ENCODE data around the gene FOXI2.

The FOXI2 gene

DNA sequence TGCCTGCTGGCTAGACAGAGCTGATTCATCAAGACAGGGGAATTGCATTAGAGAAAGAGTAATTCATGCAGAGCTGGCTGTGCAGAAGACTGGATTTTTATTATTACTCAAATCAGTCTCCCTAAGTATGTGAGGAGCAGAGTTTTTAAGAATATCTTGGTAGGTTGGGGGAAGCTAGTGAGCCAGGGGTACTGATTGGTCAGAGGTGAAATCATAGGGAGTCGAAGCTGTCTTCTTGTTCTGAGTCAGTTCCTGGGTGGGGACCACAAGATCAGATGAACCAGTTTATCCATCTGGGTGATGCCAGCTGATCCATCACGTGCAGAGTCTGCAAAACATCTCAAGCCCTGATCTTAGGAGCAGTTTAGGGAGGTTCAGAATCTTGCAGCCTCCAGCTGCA is 39.8 kb downstream of the FOXI2 start:
- peaks cover 0 to 3% (median 0%) of the 10 kb centered on the region in 5 donors for H3K27me3 ChIP-seq (ENCODE audit: control insufficient read depth in 5 of 5, insufficient read depth in 4 of 5, low read length in 5 of 5)
- H3K36me3 ChIP-seq (ENCODE audit: control insufficient read depth in 5 of 5, insufficient read depth in 5 of 5, low read length in 5 of 5): no peaks in the 10 kb centered on the region
- H3K9ac ChIP-seq (ENCODE audit: low read length in 5 of 5): no peak overlapping the region
- no peak overlapping the region for H3K27ac ChIP-seq (ENCODE audit: low read depth, low read length)
- no peak overlapping the region for H3K4me3 ChIP-seq (ENCODE audit: low read depth in 1 of 5, low read length in 5 of 5)
- H3K4me1 ChIP-seq (ENCODE audit: control insufficient read depth in 5 of 5, insufficient read depth in 5 of 5, low read length in 5 of 5): peaks cover 0 to 13% (median 0%) of the 10 kb centered on the region in 5 donors
- no peaks in the 10 kb centered on the region for H3K9me3 ChIP-seq (ENCODE audit: control insufficient read depth in 5 of 5, low read length in 5 of 5)

DNA sequence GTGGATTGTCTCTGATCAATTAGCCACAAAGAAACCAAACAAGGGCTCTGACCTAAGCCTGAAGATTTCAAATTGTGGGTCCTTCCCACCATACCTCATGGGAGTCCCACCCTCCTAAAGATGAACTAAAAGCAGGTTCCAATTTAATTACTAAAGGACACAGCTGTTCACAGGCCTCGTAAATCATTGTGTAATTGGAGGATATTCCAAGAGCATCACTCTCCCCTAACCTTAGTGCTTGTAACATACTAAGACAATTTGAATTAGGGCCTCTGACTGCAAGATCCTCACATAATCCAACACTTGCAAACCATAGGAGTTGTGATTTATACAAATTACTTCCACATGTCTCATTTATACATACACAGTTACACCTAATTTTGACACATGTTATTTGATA is 44.4 kb downstream of the FOXI2 start:
- H3K4me3 ChIP-seq (ENCODE audit: low read depth in 1 of 5, low read length in 5 of 5): no peak overlapping the region
- peaks cover 0 to 9% (median 4%) of the 10 kb centered on the region in 5 donors for H3K9me3 ChIP-seq (ENCODE audit: control insufficient read depth in 5 of 5, low read length in 5 of 5)
- H3K9ac ChIP-seq (ENCODE audit: low read length in 5 of 5): no peak overlapping the region
- no peaks in the 10 kb centered on the region for H3K4me1 ChIP-seq (ENCODE audit: control insufficient read depth in 5 of 5, insufficient read depth in 5 of 5, low read length in 5 of 5)
- no peak overlapping the region for H3K27ac ChIP-seq (ENCODE audit: low read depth, low read length)
- H3K27me3 ChIP-seq (ENCODE audit: control insufficient read depth in 5 of 5, insufficient read depth in 4 of 5, low read length in 5 of 5): no peaks in the 10 kb centered on the region
- H3K36me3 ChIP-seq (ENCODE audit: control insufficient read depth in 5 of 5, insufficient read depth in 5 of 5, low read length in 5 of 5): no peaks in the 10 kb centered on the region

DNA sequence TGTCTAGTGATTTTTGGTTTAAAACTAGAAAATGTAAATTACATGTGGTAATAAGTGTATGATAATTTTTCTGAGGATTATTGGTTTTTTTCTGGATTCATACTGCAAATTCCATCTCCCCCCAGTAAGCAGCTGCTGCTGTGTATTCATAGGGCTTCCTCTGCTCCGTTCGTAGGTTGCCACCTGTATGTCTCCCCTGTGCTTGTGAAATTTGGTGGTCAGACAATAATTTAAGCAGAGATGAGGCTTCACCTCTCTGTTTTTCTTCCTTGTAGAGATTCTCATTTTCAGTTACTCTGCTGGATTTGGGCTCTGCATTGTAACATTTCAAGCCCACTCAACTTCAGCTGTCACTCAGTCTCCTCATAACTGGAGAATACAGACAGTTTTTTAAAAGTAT is 50.9 kb downstream of the FOXI2 start:
- no peak overlapping the region for H3K27ac ChIP-seq (ENCODE audit: low read depth, low read length)
- H3K4me1 ChIP-seq (ENCODE audit: control insufficient read depth in 5 of 5, insufficient read depth in 5 of 5, low read length in 5 of 5): peaks cover 0 to 3% (median 0%) of the 10 kb centered on the region in 5 donors
- peaks cover 0 to 4% (median 0%) of the 10 kb centered on the region in 5 donors for H3K27me3 ChIP-seq (ENCODE audit: control insufficient read depth in 5 of 5, insufficient read depth in 4 of 5, low read length in 5 of 5)
- no peak overlapping the region for H3K4me3 ChIP-seq (ENCODE audit: low read depth in 1 of 5, low read length in 5 of 5)
- peaks cover 0 to 14% (median 7%) of the 10 kb centered on the region in 5 donors for H3K9me3 ChIP-seq (ENCODE audit: control insufficient read depth in 5 of 5, low read length in 5 of 5)
- H3K9ac ChIP-seq (ENCODE audit: low read length in 5 of 5): no peak overlapping the region
- no peaks in the 10 kb centered on the region for H3K36me3 ChIP-seq (ENCODE audit: control insufficient read depth in 5 of 5, insufficient read depth in 5 of 5, low read length in 5 of 5)

DNA sequence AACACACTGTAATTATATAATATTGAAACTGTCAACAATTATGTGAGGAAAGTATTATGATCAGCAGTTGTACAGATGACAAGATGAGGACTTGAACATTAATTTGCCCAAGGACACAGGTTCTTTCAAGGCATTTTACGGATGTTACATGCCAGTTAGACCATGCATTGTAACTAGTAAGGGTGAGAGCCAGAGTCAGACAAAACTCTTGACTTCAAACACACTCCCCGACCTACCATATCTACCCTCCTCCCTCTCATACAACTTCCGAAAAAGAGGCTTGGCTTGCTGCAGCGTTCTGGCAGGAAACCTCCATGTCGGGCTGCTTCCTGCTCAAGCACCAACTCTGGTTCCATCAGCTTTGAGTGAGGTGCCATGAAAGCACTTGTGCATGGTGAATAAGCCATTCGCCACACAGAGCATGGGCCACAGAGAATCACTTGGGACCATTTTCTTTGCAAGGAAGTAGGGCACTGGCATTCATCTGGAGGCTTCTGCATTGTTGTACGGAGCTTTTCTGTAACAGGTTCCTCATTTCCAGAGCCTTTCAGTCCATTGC is 53.2 kb downstream of the FOXI2 start:
- no peak overlapping the region for H3K27ac ChIP-seq (ENCODE audit: low read depth, low read length)

More for the DNA sequence above, 53.2 kb downstream of the FOXI2 start:
- Histone ChIP-seq H3K9me3 (ENCODE audit: control insufficient read depth in 5 of 5, low read length in 5 of 5) (peaks cover 0 to 10% (median 5%) of the 10 kb centered on the region in 5 donors), H3K36me3 (ENCODE audit: control insufficient read depth in 5 of 5, insufficient read depth in 5 of 5, low read length in 5 of 5) (no peaks in the 10 kb centered on the region), H3K4me3 (ENCODE audit: low read depth in 1 of 5, low read length in 5 of 5) (no peak overlapping the region), H3K9ac (ENCODE audit: low read length in 5 of 5) (no peak overlapping the region), H3K27me3 (ENCODE audit: control insufficient read depth in 5 of 5, insufficient read depth in 4 of 5, low read length in 5 of 5) (peaks cover 0 to 4% (median 0%) of the 10 kb centered on the region in 5 donors), H3K4me1 (ENCODE audit: control insufficient read depth in 5 of 5, insufficient read depth in 5 of 5, low read length in 5 of 5) (peaks cover 0 to 3% (median 0%) of the 10 kb centered on the region in 5 donors)
